Measurements from ENCODE around the gene SYT2.
"Not testable (repeated sequence)": the region's sequence is repeated elsewhere in the genome, so short reads cannot be mapped to it uniquely, and the experiment has no call there.

Gene SYT2

DNA sequence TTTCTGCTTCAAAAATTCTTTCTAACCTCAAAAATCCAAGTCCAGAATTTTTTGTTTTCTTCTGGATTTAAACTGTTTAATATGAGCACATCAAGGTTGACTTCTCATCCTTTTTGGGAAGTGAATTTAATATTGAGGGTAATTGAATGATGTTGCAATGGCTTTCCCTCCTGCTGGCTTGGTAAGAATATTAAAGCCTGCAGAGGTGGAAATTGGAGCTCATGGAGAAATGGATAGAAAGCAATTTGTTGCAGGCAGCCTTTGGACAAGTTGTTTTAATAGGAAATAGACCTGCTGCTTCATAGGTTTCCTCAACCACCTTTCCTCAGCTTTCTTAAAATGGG, 124.7 kb downstream of the SYT2 start:
- no peak overlapping the region for H2BK12ac ChIP-seq (ENCODE audit: low read length)
- no peak overlapping the region for H4K91ac ChIP-seq (ENCODE audit: low read depth, low read length, poor library complexity)
- H3K4me1 ChIP-seq (ENCODE audit: control insufficient read depth in 2 of 2, insufficient read depth in 1 of 2, low read depth in 1 of 2, low read length in 2 of 2) = peaks cover 17 to 21% of the 10 kb centered on the region in 2 donors
- H2BK120ac ChIP-seq (ENCODE audit: low read depth, low read length) = no peak overlapping the region
- H3K9ac ChIP-seq (ENCODE audit: low read depth, low read length, poor library complexity) = no peak overlapping the region
- no peak overlapping the region for H4K8ac ChIP-seq (ENCODE audit: low read depth, low read length)
- H2AK5ac ChIP-seq (ENCODE audit: low read depth, low read length) = no peak overlapping the region
- H3K27me3 ChIP-seq (ENCODE audit: control insufficient read depth in 3 of 3, insufficient read depth in 3 of 3, low read depth in 1 of 3, low read length in 3 of 3) = no peaks in the 10 kb centered on the region
- H2AFZ ChIP-seq (ENCODE audit: low read length) = no peak overlapping the region
- no peak overlapping the region for H2BK5ac ChIP-seq (ENCODE audit: low read length)
- no peak overlapping the region for H3K4me3 ChIP-seq (ENCODE audit: low read length in 2 of 2)
- no peaks in the 10 kb centered on the region for H3K9me3 ChIP-seq (replicated peaks in 1 of 2; ENCODE audit: control insufficient read depth in 2 of 2, insufficient read depth in 1 of 2, low read depth in 1 of 2, low read length in 2 of 2)
- no peak overlapping the region for H3K4ac ChIP-seq (ENCODE audit: low read length)
- no peak overlapping the region for H3K14ac ChIP-seq (ENCODE audit: low read length)
- DNase-seq (ENCODE audit: low spot score) = no peak
- H3K23ac ChIP-seq (ENCODE audit: low read depth, low read length, poor library complexity) = no peak overlapping the region
- H3K4me2 ChIP-seq (ENCODE audit: insufficient read depth, low read length, poor library complexity, severe bottlenecking) = no peak overlapping the region
- no peaks in the 10 kb centered on the region for H3K79me1 ChIP-seq (ENCODE audit: low read depth, low read length)
- no peak overlapping the region for H3K18ac ChIP-seq (ENCODE audit: low read length)
- H2BK15ac ChIP-seq (ENCODE audit: low read length) = no peak overlapping the region
- no peak overlapping the region for H3K27ac ChIP-seq (replicated peaks; ENCODE audit: low read length)
- H3K36me3 ChIP-seq (replicated peaks in 1 of 2; ENCODE audit: control insufficient read depth in 2 of 2, insufficient read depth in 2 of 2, low read length in 2 of 2) = peaks cover 0 to 3% of the 10 kb centered on the region in 2 donors

DNA sequence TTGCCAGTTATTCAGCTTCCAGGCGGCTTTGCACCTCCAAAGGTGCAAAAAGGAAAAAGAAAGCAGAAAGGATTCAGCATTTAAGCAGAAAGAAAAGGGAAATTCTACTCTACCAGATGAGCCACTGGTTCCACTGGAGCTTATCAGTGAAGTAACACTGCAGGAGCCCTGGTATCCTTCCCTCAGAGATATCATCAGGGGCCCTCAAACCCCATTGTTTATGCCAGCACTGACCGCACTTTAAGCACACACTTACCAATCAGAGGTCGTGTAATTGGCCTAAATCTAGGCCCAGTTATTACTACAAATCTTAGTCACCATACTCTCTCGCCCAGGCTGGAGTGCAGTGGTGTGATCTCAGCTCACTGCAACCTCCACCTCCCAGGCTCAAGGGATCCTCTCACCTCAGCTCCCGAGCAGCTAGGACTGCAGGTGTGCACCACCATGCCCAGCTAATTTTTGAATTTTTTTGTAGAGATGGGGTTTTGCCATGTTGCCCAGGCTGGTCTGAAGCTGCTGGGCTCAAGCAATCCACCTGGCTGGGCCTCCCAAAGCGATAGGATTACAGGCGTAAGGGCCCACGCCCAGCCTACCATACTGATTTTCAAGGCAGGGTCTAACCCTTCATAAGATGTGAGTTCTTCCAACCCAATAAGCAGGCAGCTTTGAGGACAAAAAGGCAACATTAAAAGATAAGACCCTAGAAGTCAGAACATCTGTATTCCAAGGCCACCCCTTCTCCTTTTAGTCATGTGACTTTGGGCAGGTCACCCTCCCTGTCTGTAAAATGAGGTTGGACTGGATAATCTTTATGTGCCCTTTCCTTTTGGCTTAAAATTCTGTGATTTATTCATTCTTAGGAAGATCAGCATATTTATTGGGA, 125.3 kb downstream of the SYT2 start:
- no peak overlapping the region for H3K18ac ChIP-seq (ENCODE audit: low read length)
- H3K23ac ChIP-seq (ENCODE audit: low read depth, low read length, poor library complexity) = no peak overlapping the region
- no peak overlapping the region for H2BK5ac ChIP-seq (ENCODE audit: low read length)
- H3K4ac ChIP-seq (ENCODE audit: low read length) = no peak overlapping the region
- no peak overlapping the region for H3K4me2 ChIP-seq (ENCODE audit: insufficient read depth, low read length, poor library complexity, severe bottlenecking)
- H4K91ac ChIP-seq (ENCODE audit: low read depth, low read length, poor library complexity) = no peak overlapping the region
- no peak overlapping the region for H3K14ac ChIP-seq (ENCODE audit: low read length)
- H3K27me3 ChIP-seq (ENCODE audit: control insufficient read depth in 3 of 3, insufficient read depth in 3 of 3, low read depth in 1 of 3, low read length in 3 of 3) = no peaks in the 10 kb centered on the region
- H3K79me1 ChIP-seq (ENCODE audit: low read depth, low read length) = no peaks in the 10 kb centered on the region
- no peak overlapping the region for H2AK5ac ChIP-seq (ENCODE audit: low read depth, low read length)
- no peak overlapping the region for H3K4me3 ChIP-seq (ENCODE audit: low read length in 2 of 2)
- H4K8ac ChIP-seq (ENCODE audit: low read depth, low read length) = no peak overlapping the region
- no peak overlapping the region for H2BK120ac ChIP-seq (ENCODE audit: low read depth, low read length)
- H3K9me3 ChIP-seq (replicated peaks in 1 of 2; ENCODE audit: control insufficient read depth in 2 of 2, insufficient read depth in 1 of 2, low read depth in 1 of 2, low read length in 2 of 2) = no peaks in the 10 kb centered on the region
- H3K4me1 ChIP-seq (ENCODE audit: control insufficient read depth in 2 of 2, insufficient read depth in 1 of 2, low read depth in 1 of 2, low read length in 2 of 2) = peaks cover 17 to 21% of the 10 kb centered on the region in 2 donors
- no peak overlapping the region for H2BK12ac ChIP-seq (ENCODE audit: low read length)
- peaks cover 0 to 3% of the 10 kb centered on the region in 2 donors for H3K36me3 ChIP-seq (replicated peaks in 1 of 2; ENCODE audit: control insufficient read depth in 2 of 2, insufficient read depth in 2 of 2, low read length in 2 of 2)
- H2AFZ ChIP-seq (ENCODE audit: low read length) = no peak overlapping the region
- H2BK15ac ChIP-seq (ENCODE audit: low read length) = no peak overlapping the region
- H3K9ac ChIP-seq (ENCODE audit: low read depth, low read length, poor library complexity) = no peak overlapping the region
- H3K27ac ChIP-seq (replicated peaks; ENCODE audit: low read length) = no peak overlapping the region
- DNase-seq (ENCODE audit: low spot score) = no peak
- WGBS, 2 donors (ENCODE audit: extremely low coverage in 2 of 2, insufficient read length in 2 of 2, insufficient replicate concordance in 1 of 2) = no CpG with 5 or more reads among the region's 8 CpGs

DNA sequence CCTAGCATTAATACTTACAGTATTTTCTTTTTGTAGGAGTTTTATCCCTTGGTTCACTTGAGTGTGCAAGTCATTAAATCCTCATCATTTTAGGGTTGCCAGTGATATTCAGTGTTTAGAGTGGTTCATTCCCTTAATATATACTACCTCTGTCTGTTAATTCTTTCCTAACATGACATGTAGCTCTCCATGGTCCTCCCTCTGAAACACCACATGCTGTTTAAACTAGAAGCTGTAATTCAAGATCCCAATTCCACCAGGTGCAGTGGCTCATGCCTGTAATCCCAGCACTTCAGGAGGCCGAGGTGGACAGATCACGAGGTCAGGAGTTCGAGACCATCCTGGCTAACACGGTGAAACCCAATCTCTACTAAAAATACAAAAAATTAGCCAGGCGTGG, 127.9 kb downstream of the SYT2 start:
- H2BK12ac ChIP-seq (ENCODE audit: low read length); H2BK15ac ChIP-seq (ENCODE audit: low read length); H2AFZ ChIP-seq (ENCODE audit: low read length); H3K9ac ChIP-seq (ENCODE audit: low read depth, low read length, poor library complexity); H2AK5ac ChIP-seq (ENCODE audit: low read depth, low read length); H2BK5ac ChIP-seq (ENCODE audit: low read length); H3K23ac ChIP-seq (ENCODE audit: low read depth, low read length, poor library complexity); H4K91ac ChIP-seq (ENCODE audit: low read depth, low read length, poor library complexity); H3K36me3 ChIP-seq (replicated peaks in 1 of 2; ENCODE audit: control insufficient read depth in 2 of 2, insufficient read depth in 2 of 2, low read length in 2 of 2); H3K9me3 ChIP-seq (replicated peaks in 1 of 2; ENCODE audit: control insufficient read depth in 2 of 2, insufficient read depth in 1 of 2, low read depth in 1 of 2, low read length in 2 of 2); H3K4ac ChIP-seq (ENCODE audit: low read length); H3K4me2 ChIP-seq (ENCODE audit: insufficient read depth, low read length, poor library complexity, severe bottlenecking); H3K79me1 ChIP-seq (ENCODE audit: low read depth, low read length); H3K18ac ChIP-seq (ENCODE audit: low read length); DNase-seq (ENCODE audit: low spot score); H2BK120ac ChIP-seq (ENCODE audit: low read depth, low read length); H3K14ac ChIP-seq (ENCODE audit: low read length); H4K8ac ChIP-seq (ENCODE audit: low read depth, low read length); H3K27me3 ChIP-seq (ENCODE audit: control insufficient read depth in 3 of 3, insufficient read depth in 3 of 3, low read depth in 1 of 3, low read length in 3 of 3); H3K27ac ChIP-seq (replicated peaks; ENCODE audit: low read length); H3K4me3 ChIP-seq (ENCODE audit: low read length in 2 of 2): not testable (repeated sequence)
- no CpG with 5 or more reads among the region's 5 CpGs for WGBS, 2 donors (ENCODE audit: extremely low coverage in 2 of 2, insufficient read length in 2 of 2, insufficient replicate concordance in 1 of 2)
- H3K4me1 ChIP-seq (ENCODE audit: control insufficient read depth in 2 of 2, insufficient read depth in 1 of 2, low read depth in 1 of 2, low read length in 2 of 2) = peaks cover 16 to 29% of the 10 kb centered on the region in 2 donors

DNA sequence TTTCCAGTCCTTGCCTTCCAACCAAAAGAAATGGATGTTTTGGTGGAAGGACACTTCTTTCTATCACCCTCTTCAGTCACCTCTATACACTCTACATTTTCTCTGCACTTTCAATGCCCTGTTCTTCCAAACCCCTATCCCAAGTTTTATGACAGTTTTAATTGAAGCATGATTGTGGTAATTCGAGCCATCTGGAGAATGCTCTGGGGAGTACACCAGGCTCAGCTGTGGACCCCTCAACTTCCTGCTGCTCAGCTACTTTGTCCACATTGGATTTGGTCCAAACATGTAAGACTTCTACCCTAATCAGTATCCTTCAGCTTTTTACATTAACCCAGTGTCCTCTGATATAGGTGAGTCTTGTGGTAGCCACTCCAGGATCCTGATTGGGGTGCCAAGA, 129.6 kb downstream of the SYT2 start:
- H3K27me3 ChIP-seq (ENCODE audit: control insufficient read depth in 3 of 3, insufficient read depth in 3 of 3, low read depth in 1 of 3, low read length in 3 of 3) = no peaks in the 10 kb centered on the region
- peaks cover 19 to 34% of the 10 kb centered on the region in 2 donors for H3K4me1 ChIP-seq (ENCODE audit: control insufficient read depth in 2 of 2, insufficient read depth in 1 of 2, low read depth in 1 of 2, low read length in 2 of 2)
- no peak overlapping the region for H3K23ac ChIP-seq (ENCODE audit: low read depth, low read length, poor library complexity)
- no peak overlapping the region for H3K4me2 ChIP-seq (ENCODE audit: insufficient read depth, low read length, poor library complexity, severe bottlenecking)
- no peak overlapping the region for H2BK15ac ChIP-seq (ENCODE audit: low read length)
- H3K9ac ChIP-seq (ENCODE audit: low read depth, low read length, poor library complexity) = no peak overlapping the region
- no peak overlapping the region for H3K14ac ChIP-seq (ENCODE audit: low read length)
- no peak overlapping the region for H2BK5ac ChIP-seq (ENCODE audit: low read length)
- H3K18ac ChIP-seq (ENCODE audit: low read length) = no peak overlapping the region
- H2BK12ac ChIP-seq (ENCODE audit: low read length) = no peak overlapping the region
- no peak overlapping the region for H3K4me3 ChIP-seq (ENCODE audit: low read length in 2 of 2)
- H3K36me3 ChIP-seq (replicated peaks in 1 of 2; ENCODE audit: control insufficient read depth in 2 of 2, insufficient read depth in 2 of 2, low read length in 2 of 2) = peaks cover 0 to 3% of the 10 kb centered on the region in 2 donors
- H4K91ac ChIP-seq (ENCODE audit: low read depth, low read length, poor library complexity) = no peak overlapping the region
- no peak overlapping the region for H4K8ac ChIP-seq (ENCODE audit: low read depth, low read length)
- WGBS, 2 donors (ENCODE audit: extremely low coverage in 2 of 2, insufficient read length in 2 of 2, insufficient replicate concordance in 1 of 2) = no CpG with 5 or more reads among the region's 1 CpG
- H2BK120ac ChIP-seq (ENCODE audit: low read depth, low read length) = no peak overlapping the region
- H3K79me1 ChIP-seq (ENCODE audit: low read depth, low read length) = no peaks in the 10 kb centered on the region
- H2AFZ ChIP-seq (ENCODE audit: low read length) = no peak overlapping the region
- no peak for DNase-seq (ENCODE audit: low spot score)
- no peak overlapping the region for H2AK5ac ChIP-seq (ENCODE audit: low read depth, low read length)
- no peaks in the 10 kb centered on the region for H3K9me3 ChIP-seq (replicated peaks in 1 of 2; ENCODE audit: control insufficient read depth in 2 of 2, insufficient read depth in 1 of 2, low read depth in 1 of 2, low read length in 2 of 2)
- no peak overlapping the region for H3K27ac ChIP-seq (replicated peaks; ENCODE audit: low read length)
- no peak overlapping the region for H3K4ac ChIP-seq (ENCODE audit: low read length)
